Fibroblast of villous mesenchyme (primary cell): ENCODE measurements around the gene RNF182. TPM values are rescaled to one million over a fixed set of nuclear protein-coding genes. Genes with fewer than 3 reads are reported as not detected.
A peak's percentile ranks its signal among the peaks of the same experiment; 100 is the strongest.

Source experiments
- DNase-seq: peaks from one replicate; pipeline ENCODE4 v3.0.0-alpha.2; 2010; ENCODE audit warnings: low read depth
- H3K4me3 ChIP-seq: 2 replicates; pipeline ENCODE4 v1.5.1; 2011; ENCODE audit warnings: low read depth, mild to moderate bottlenecking, low read length
- CTCF ChIP-seq: IDR thresholded peaks from 2 replicates; pipeline ENCODE4 v1.5.1; 2012; ENCODE audit warnings: low read depth, mild to moderate bottlenecking, low read length; ENCODE audit not compliant: insufficient read depth
- total RNA-seq: library from RNA; depleted of rRNA; stranded (reverse); fragments of >200 nt; gene quantifications from 2 replicates; pipeline ENCODE4 v1.2.3, GENCODE V29; 2012

Gene RNF182
- total RNA-seq, 1 donor: 6.9 TPM

GRCh38 chr6:13924146-13924948 is 405 bp upstream of the RNF182 start:
- peak; percentile 53 for DNase-seq

GRCh38 chr6:13926378-13926777 is 1.6 kb downstream of the RNF182 start:
- TF ChIP-seq CTCF: no peak
- no peak overlapping the region for H3K4me3 ChIP-seq

More at GRCh38 chr6:13924146-13924948, 405 bp upstream of the RNF182 start:
- H3K4me3 ChIP-seq: peak overlapping the region; percentile 60
- no peak for TF ChIP-seq CTCF

GRCh38 chr6:13927203-13927602 is 2.5 kb downstream of the RNF182 start:
- no peak overlapping the region for H3K4me3 ChIP-seq
- DNase-seq: no peak
- TF ChIP-seq CTCF: no peak

More at GRCh38 chr6:13926378-13926777, 1.6 kb downstream of the RNF182 start:
- DNase-seq: no peak

- DNase-seq: no peak
- no peak for TF ChIP-seq CTCF
- H3K4me3 ChIP-seq: no peak overlapping the region
Observed at GRCh38 chr6:13929196-13929595, 4.4 kb downstream of the RNF182 start.

GRCh38 chr6:13931797-13932402 is 7.1 kb downstream of the RNF182 start:
- TF ChIP-seq CTCF: no peak
- no peak for DNase-seq
- H3K4me3 ChIP-seq: no peak overlapping the region

- no peak overlapping the region for H3K4me3 ChIP-seq
- no peak for TF ChIP-seq CTCF
- DNase-seq: no peak
Observed at GRCh38 chr6:13932785-13933184, 8.0 kb downstream of the RNF182 start.
